ENCODE measurements around the gene FBXW4. TPM values are rescaled to one million over a fixed set of nuclear protein-coding genes. Genes with fewer than 3 reads are reported as not detected.
A peak's percentile ranks its signal among the peaks of the same experiment; 100 is the strongest.
"Not testable (repeated sequence)": the region's sequence is repeated elsewhere in the genome, so short reads cannot be mapped to it uniquely, and the experiment has no call there.

Gene FBXW4
- total RNA-seq, 1 donor from 2014 or later = 34.4 TPM

- Mint-ChIP-seq H3K4me1 (ENCODE audit: low read depth) (peaks cover 4% of the 10 kb centered on the region), H3K36me3 (ENCODE audit: low read depth) (peaks cover 9% of the 10 kb centered on the region), H3K4me3 (ENCODE audit: unreplicated experiment) (no peak overlapping the region), H3K27ac (ENCODE audit: unreplicated experiment) (no peak overlapping the region), H3K27me3 (ENCODE audit: low read depth) (no peaks in the 10 kb centered on the region), H3K9me3 (ENCODE audit: low read depth) (no peaks in the 10 kb centered on the region)
- TF ChIP-seq CTCF (IDR thresholded peaks at IDR 0.05) = no peak
- no peak for DNase-seq (ENCODE audit: low spot score)
Observed at GRCh38 chr10:101646364-101646763, 48.6 kb downstream of the FBXW4 start.

- Mint-ChIP-seq H3K4me1 (ENCODE audit: low read depth) (peaks cover 4% of the 10 kb centered on the region), H3K27ac (ENCODE audit: unreplicated experiment) (peak overlapping the region; percentile 27)
- no peak for TF ChIP-seq CTCF (IDR thresholded peaks at IDR 0.05)
Observed at GRCh38 chr10:101645659-101646058, 49.3 kb downstream of the FBXW4 start.

DNA sequence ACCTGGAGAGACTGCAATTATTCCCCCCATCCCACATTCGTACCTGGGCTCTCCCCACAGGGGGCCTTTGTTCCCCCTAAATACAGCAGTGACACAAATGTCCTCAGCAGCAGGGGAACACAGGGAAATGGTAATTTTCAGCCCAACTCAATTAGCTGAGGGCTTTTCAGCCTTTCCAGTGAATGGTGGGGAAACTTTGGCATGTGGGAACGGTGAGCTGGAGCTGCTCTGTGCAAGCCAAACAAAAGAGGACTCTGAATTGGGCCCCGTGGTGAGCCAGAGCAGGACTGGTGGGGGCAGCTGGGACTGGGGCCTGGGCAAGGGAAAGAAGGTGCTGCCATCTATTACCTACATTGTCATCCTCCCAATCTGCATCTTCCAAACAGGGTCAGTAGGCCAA is 51.0 kb downstream of the FBXW4 start:
- DNase-seq (ENCODE audit: low spot score) = no peak
- Mint-ChIP-seq H3K4me1 (ENCODE audit: low read depth) (peaks cover 4% of the 10 kb centered on the region), H3K27ac (ENCODE audit: unreplicated experiment) (no peak overlapping the region), H3K4me3 (ENCODE audit: unreplicated experiment) (no peak overlapping the region), H3K36me3 (ENCODE audit: low read depth) (peaks cover 6% of the 10 kb centered on the region), H3K9me3 (ENCODE audit: low read depth) (no peaks in the 10 kb centered on the region), H3K27me3 (ENCODE audit: low read depth) (no peaks in the 10 kb centered on the region)
- TF ChIP-seq CTCF (IDR thresholded peaks at IDR 0.05) = no peak

More at GRCh38 chr10:101645659-101646058, 49.3 kb downstream of the FBXW4 start:
- Mint-ChIP-seq H3K4me3 (ENCODE audit: unreplicated experiment) (no peak overlapping the region), H3K27me3 (ENCODE audit: low read depth) (no peaks in the 10 kb centered on the region), H3K36me3 (ENCODE audit: low read depth) (peaks cover 9% of the 10 kb centered on the region), H3K9me3 (ENCODE audit: low read depth) (no peaks in the 10 kb centered on the region)
- DNase-seq (ENCODE audit: low spot score) = no peak

DNA sequence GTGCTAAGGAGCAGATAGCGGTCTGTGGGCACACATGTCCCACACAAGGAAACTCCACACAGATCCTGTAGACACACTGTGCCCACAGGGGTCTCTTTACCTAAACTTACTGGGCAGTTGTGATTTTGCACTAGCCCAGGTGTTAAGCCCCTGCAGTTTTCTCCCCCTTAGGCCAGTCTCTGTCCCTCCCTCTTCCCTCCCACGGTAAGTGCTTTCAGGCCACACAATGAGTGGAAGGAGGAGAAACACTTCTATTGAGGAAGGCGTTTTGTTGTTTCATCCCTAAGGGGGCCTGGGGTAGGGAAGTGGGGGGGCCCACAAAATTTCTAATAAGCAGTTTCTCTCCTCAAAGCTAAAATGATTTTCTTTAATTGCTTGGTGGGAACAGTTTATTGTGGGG is 51.4 kb downstream of the FBXW4 start:
- DNase-seq (ENCODE audit: low spot score) = no peak
- TF ChIP-seq CTCF (IDR thresholded peaks at IDR 0.05) = no peak
- peaks cover 4% of the 10 kb centered on the region for H3K4me1 Mint-ChIP-seq (ENCODE audit: low read depth)
- no peak overlapping the region for H3K4me3 Mint-ChIP-seq (ENCODE audit: unreplicated experiment)
- no peaks in the 10 kb centered on the region for H3K9me3 Mint-ChIP-seq (ENCODE audit: low read depth)
- H3K27me3 Mint-ChIP-seq (ENCODE audit: low read depth) = no peaks in the 10 kb centered on the region
- H3K36me3 Mint-ChIP-seq (ENCODE audit: low read depth) = peaks cover 6% of the 10 kb centered on the region
- H3K27ac Mint-ChIP-seq (ENCODE audit: unreplicated experiment) = no peak overlapping the region

- TF ChIP-seq CTCF (IDR thresholded peaks at IDR 0.05) = no peak
- no peak for DNase-seq (ENCODE audit: low spot score)
- Mint-ChIP-seq H3K27me3 (ENCODE audit: low read depth) (no peaks in the 10 kb centered on the region), H3K4me1 (ENCODE audit: low read depth) (peaks cover under 1% of the 10 kb centered on the region), H3K4me3 (ENCODE audit: unreplicated experiment) (no peak overlapping the region), H3K9me3 (ENCODE audit: low read depth) (no peaks in the 10 kb centered on the region), H3K27ac (ENCODE audit: unreplicated experiment) (no peak overlapping the region), H3K36me3 (ENCODE audit: low read depth) (peaks cover 7% of the 10 kb centered on the region)
Observed at GRCh38 chr10:101639141-101639900, 55.6 kb downstream of the FBXW4 start.

- not testable (repeated sequence) for H3K4me1 Mint-ChIP-seq (ENCODE audit: low read depth)
Observed at GRCh38 chr10:101633510-101633909, 61.5 kb downstream of the FBXW4 start.

More at GRCh38 chr10:101633510-101633909, 61.5 kb downstream of the FBXW4 start:
- H3K27me3 Mint-ChIP-seq (ENCODE audit: low read depth); H3K36me3 Mint-ChIP-seq (ENCODE audit: low read depth); H3K9me3 Mint-ChIP-seq (ENCODE audit: low read depth); DNase-seq (ENCODE audit: low spot score); H3K4me3 Mint-ChIP-seq (ENCODE audit: unreplicated experiment); H3K27ac Mint-ChIP-seq (ENCODE audit: unreplicated experiment): not testable (repeated sequence)
